ENCODE measurements around the gene GJD3.

The GJD3 gene

GRCh38 chr17:40335620-40336019 lies 28.9 kb downstream of the GJD3 start:
- TF ChIP-seq POLR2AphosphoS5 (IDR thresholded peaks at IDR 0.05; ENCODE audit: low read depth, low read length) (no peak), REST (IDR thresholded peaks at IDR 0.05; ENCODE audit: insufficient read depth in 1 of 2, low read depth in 2 of 2, low read length in 2 of 2) (no peak), SIN3A (IDR thresholded peaks at IDR 0.05; ENCODE audit: borderline replicate concordance, insufficient read depth, low read length) (no peak), TAF1 (IDR thresholded peaks at IDR 0.05; ENCODE audit: borderline replicate concordance, insufficient read depth, low read length) (no peak), FOXP2 (optimal IDR thresholded peaks at IDR 0.05; ENCODE audit: borderline replicate concordance, extremely low read depth, extremely low read length, insufficient read depth) (no peak)

- TF ChIP-seq POLR2AphosphoS5 (IDR thresholded peaks at IDR 0.05; ENCODE audit: low read depth, low read length) (no peak), TAF1 (IDR thresholded peaks at IDR 0.05; ENCODE audit: borderline replicate concordance, insufficient read depth, low read length) (no peak), SIN3A (IDR thresholded peaks at IDR 0.05; ENCODE audit: borderline replicate concordance, insufficient read depth, low read length) (no peak), FOXP2 (optimal IDR thresholded peaks at IDR 0.05; ENCODE audit: borderline replicate concordance, extremely low read depth, extremely low read length, insufficient read depth) (no peak), REST (IDR thresholded peaks at IDR 0.05; ENCODE audit: insufficient read depth in 1 of 2, low read depth in 2 of 2, low read length in 2 of 2) (no peak)
Measured at GRCh38 chr17:40333781-40334448, 30.6 kb downstream of the GJD3 start.

- no peak for TF ChIP-seq POLR2AphosphoS5 (IDR thresholded peaks at IDR 0.05; ENCODE audit: low read depth, low read length)
- no peak for TF ChIP-seq TAF1 (IDR thresholded peaks at IDR 0.05; ENCODE audit: borderline replicate concordance, insufficient read depth, low read length)
- TF ChIP-seq SIN3A (IDR thresholded peaks at IDR 0.05; ENCODE audit: borderline replicate concordance, insufficient read depth, low read length) = no peak
- TF ChIP-seq REST (IDR thresholded peaks at IDR 0.05; ENCODE audit: insufficient read depth in 1 of 2, low read depth in 2 of 2, low read length in 2 of 2) = no peak
- no peak for TF ChIP-seq FOXP2 (optimal IDR thresholded peaks at IDR 0.05; ENCODE audit: borderline replicate concordance, extremely low read depth, extremely low read length, insufficient read depth)
Measured at GRCh38 chr17:40331743-40332641, 32.5 kb downstream of the GJD3 start.

- TF ChIP-seq REST (IDR thresholded peaks at IDR 0.05; ENCODE audit: insufficient read depth in 1 of 2, low read depth in 2 of 2, low read length in 2 of 2) (no peak), POLR2AphosphoS5 (IDR thresholded peaks at IDR 0.05; ENCODE audit: low read depth, low read length) (no peak), SIN3A (IDR thresholded peaks at IDR 0.05; ENCODE audit: borderline replicate concordance, insufficient read depth, low read length) (no peak), FOXP2 (optimal IDR thresholded peaks at IDR 0.05; ENCODE audit: borderline replicate concordance, extremely low read depth, extremely low read length, insufficient read depth) (no peak)
Measured at GRCh38 chr17:40330850-40331470, 33.6 kb downstream of the GJD3 start.
